ENCODE results near the gene UBALD2. TPM values are rescaled to one million over a fixed set of nuclear protein-coding genes. Genes with fewer than 3 reads are reported as not detected.
"Not testable (repeated sequence)": the region's sequence is repeated elsewhere in the genome, so short reads cannot be mapped to it uniquely, and the experiment has no call there.

UBALD2 gene
- total RNA-seq, result 100 to 1,000 TPM in 3 of 4 donors, 10 to 100 TPM in 1; 55.2 to 414 (median 183) TPM
- polyA plus RNA-seq, result 100 to 1,000 TPM in 2 of 3 donors, 10 to 100 TPM in 1; 68.2 to 145 (median 120) TPM
- long read RNA-seq, donor 1, transcript UBALD2-201 (3 exons, 1,593 nt), result major isoform, 30 of 50 reads
- long read RNA-seq, donor 1, partial matches to known transcripts, result 0 of 50 reads
- long read RNA-seq, donor 1, other reads (novel, unspliced or antisense), result 20 of 50 reads
- long read RNA-seq, donor 2, transcript UBALD2-201 (3 exons, 1,593 nt), result major isoform, 112 of 146 reads
- long read RNA-seq, donor 2, partial matches to known transcripts, result 26 of 146 reads
- long read RNA-seq, donor 2, other reads (novel, unspliced or antisense), result 5 of 146 reads

GRCh38 chr17:76264755-76265623 is at the start of gene UBALD2:
TSS of gene UBALD2 (plus strand) at chr17:76265348. CDS start at chr17:76265506, 158 bp downstream.
- no peak for TF ChIP-seq CTCF (IDR thresholded peaks at IDR 0.05)
- Histone ChIP-seq H3K9me3 (no peaks in the 10 kb centered on the region), H3K4me3 (peak within 1 kb of the TSS; percentile 86), H3K36me3 (ENCODE audit: insufficient read depth in 1 of 2, low read depth in 1 of 2) (peaks cover 4 to 6% of the 10 kb centered on the region in 2 donors), H3K27me3 (ENCODE audit: insufficient read depth in 3 of 3, low read length in 2 of 3) (no peaks in the 10 kb centered on the region), H3K4me1 (peaks cover 63% of the 10 kb centered on the region), H3K27ac (peak within 1 kb of the TSS; percentile 94)
- DNase-seq (peak; percentile 100), ATAC-seq (peak; percentile 79 to 88 (median 85))
- 0 to 1% (median 0%) methylated on average over 46 to 94 of the region's 94 CpGs for WGBS, 3 donors
- intact Hi-C loops (cut with DNase I), result no loop called here

GRCh38 chr17:76217081-76217480 is 48.1 kb upstream of the UBALD2 start:
- ATAC-seq (no peak), DNase-seq (no peak)
- Histone ChIP-seq H3K4me3 (no peak overlapping the region), H3K27me3 (ENCODE audit: insufficient read depth in 3 of 3, low read length in 2 of 3) (no peaks in the 10 kb centered on the region), H3K27ac (no peak overlapping the region), H3K36me3 (ENCODE audit: insufficient read depth in 1 of 2, low read depth in 1 of 2) (peaks cover 0 to 2% of the 10 kb centered on the region in 2 donors), H3K4me1 (peaks cover 5% of the 10 kb centered on the region), H3K9me3 (no peaks in the 10 kb centered on the region)
- 92 to 95% (median 93%) methylated on average over 3 of the region's 3 CpGs for WGBS, 3 donors
- no peak for TF ChIP-seq CTCF (IDR thresholded peaks at IDR 0.05)
- intact Hi-C loops (cut with DNase I), result no loop called here

- WGBS, 3 donors, result 88 to 90% (median 89%) methylated on average over 7 of the region's 7 CpGs
- ATAC-seq (no peak), DNase-seq (no peak)
- no peak for TF ChIP-seq CTCF (IDR thresholded peaks at IDR 0.05)
- no peak overlapping the region for H3K4me3 ChIP-seq
- no peak overlapping the region for H3K27ac ChIP-seq
- no peaks in the 10 kb centered on the region for H3K9me3 ChIP-seq
- H3K4me1 ChIP-seq, result no peaks in the 10 kb centered on the region
- H3K36me3 ChIP-seq (ENCODE audit: insufficient read depth in 1 of 2, low read depth in 1 of 2), result no peaks in the 10 kb centered on the region
- H3K27me3 ChIP-seq (ENCODE audit: insufficient read depth in 3 of 3, low read length in 2 of 3), result no peaks in the 10 kb centered on the region
- intact Hi-C loops (cut with DNase I), result no loop called here
Observed at GRCh38 chr17:76219670-76220383, 45.3 kb upstream of the UBALD2 start.

- 97 to 100% (median 99%) methylated on average over 1 of the region's 1 CpG for WGBS, 3 donors
- intact Hi-C loops (cut with DNase I), result no loop called here
Observed at GRCh38 chr17:76223802-76224201, 41.3 kb upstream of the UBALD2 start.

GRCh38 chr17:76225373-76226086 is 39.6 kb upstream of the UBALD2 start:
- H3K36me3 ChIP-seq (ENCODE audit: insufficient read depth in 1 of 2, low read depth in 1 of 2); intact Hi-C loops (cut with DNase I); H3K4me3 ChIP-seq; H3K27ac ChIP-seq; H3K4me1 ChIP-seq; DNase-seq; H3K9me3 ChIP-seq; ATAC-seq; H3K27me3 ChIP-seq (ENCODE audit: insufficient read depth in 3 of 3, low read length in 2 of 3): not testable (repeated sequence)
- 90 to 94% (median 91%) methylated on average over 6 to 7 of the region's 7 CpGs for whole genome bisulfite sequencing, 3 donors

More at GRCh38 chr17:76223802-76224201, 41.3 kb upstream of the UBALD2 start:
- ATAC-seq (no peak), DNase-seq (no peak)
- H3K4me3 ChIP-seq, result no peak overlapping the region
- H3K27me3 ChIP-seq (ENCODE audit: insufficient read depth in 3 of 3, low read length in 2 of 3), result no peaks in the 10 kb centered on the region
- no peak for TF ChIP-seq CTCF (IDR thresholded peaks at IDR 0.05)
- H3K4me1 ChIP-seq, result no peaks in the 10 kb centered on the region
- H3K36me3 ChIP-seq (ENCODE audit: insufficient read depth in 1 of 2, low read depth in 1 of 2), result no peaks in the 10 kb centered on the region
- H3K27ac ChIP-seq, result peak overlapping the region; percentile 50
- no peaks in the 10 kb centered on the region for H3K9me3 ChIP-seq

GRCh38 chr17:76226749-76227148 is 38.4 kb upstream of the UBALD2 start:
- H3K4me1 ChIP-seq; H3K27me3 ChIP-seq (ENCODE audit: insufficient read depth in 3 of 3, low read length in 2 of 3); H3K4me3 ChIP-seq; H3K27ac ChIP-seq; H3K36me3 ChIP-seq (ENCODE audit: insufficient read depth in 1 of 2, low read depth in 1 of 2); DNase-seq; intact Hi-C loops (cut with DNase I); H3K9me3 ChIP-seq; ATAC-seq: not testable (repeated sequence)
- 90 to 96% (median 96%) methylated on average over 19 of the region's 19 CpGs for WGBS, 3 donors
